Glomerular endothelial cell (primary cell): Measurements from ENCODE around the gene PDZD2. TPM values are rescaled to one million over a fixed set of nuclear protein-coding genes. Genes with fewer than 3 reads are reported as not detected.
"Not testable (repeated sequence)": the region's sequence is repeated elsewhere in the genome, so short reads cannot be mapped to it uniquely, and the experiment has no call there.

Source experiments
- DNase-seq: peaks from one replicate; pipeline ENCODE4 v3.0.0-alpha.2; 2011; ENCODE audit warnings: low read depth, low spot score; ENCODE audit errors: extremely low read depth
- total RNA-seq: library from RNA; depleted of rRNA; stranded (reverse); fragments of >200 nt; gene quantifications from 2 replicates; pipeline ENCODE4 v1.2.3, GENCODE V29; 2015

The PDZD2 gene
- total RNA-seq, 1 donor from 2014 or later: 20.3 TPM

DNA sequence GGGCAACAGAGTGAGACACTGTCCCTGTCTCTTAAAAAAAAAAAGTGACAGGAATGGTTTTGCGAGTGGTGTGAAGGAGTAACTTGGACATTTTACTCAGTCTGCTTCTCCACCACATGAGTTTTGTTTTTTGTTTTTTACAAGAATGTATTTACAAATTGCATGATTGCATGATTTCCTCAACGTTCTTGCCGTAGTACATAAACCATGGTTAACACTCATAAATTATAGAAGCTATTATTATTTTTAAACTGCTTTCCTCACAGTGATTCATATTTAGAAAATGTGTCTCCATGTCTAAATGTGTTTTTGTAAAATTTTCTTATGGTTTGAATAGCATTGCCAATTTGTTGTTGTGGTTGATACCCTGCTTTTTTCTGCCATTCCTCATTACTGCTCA lies 315.2 kb downstream of the PDZD2 start:
- no peak for DNase-seq

DNA sequence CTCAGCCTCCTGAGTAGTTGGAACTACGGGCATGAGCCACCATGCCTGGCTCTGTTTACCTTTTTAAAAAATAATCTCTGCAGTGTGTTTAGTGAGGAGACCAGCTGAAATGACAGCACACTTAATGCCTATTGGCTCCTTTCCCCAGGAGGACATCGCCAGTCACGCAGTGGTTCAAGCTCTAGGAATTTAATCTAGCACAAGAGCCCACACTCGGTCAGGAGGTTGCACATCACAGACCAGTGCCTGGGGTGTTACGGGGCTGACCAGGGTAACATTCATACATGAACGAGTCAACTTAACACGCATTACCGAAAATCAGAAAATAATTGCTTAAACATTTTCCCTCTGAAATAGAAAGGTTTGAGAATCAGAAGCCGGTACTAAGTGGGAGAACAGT lies 318.2 kb downstream of the PDZD2 start:
- DNase-seq: no peak

DNA sequence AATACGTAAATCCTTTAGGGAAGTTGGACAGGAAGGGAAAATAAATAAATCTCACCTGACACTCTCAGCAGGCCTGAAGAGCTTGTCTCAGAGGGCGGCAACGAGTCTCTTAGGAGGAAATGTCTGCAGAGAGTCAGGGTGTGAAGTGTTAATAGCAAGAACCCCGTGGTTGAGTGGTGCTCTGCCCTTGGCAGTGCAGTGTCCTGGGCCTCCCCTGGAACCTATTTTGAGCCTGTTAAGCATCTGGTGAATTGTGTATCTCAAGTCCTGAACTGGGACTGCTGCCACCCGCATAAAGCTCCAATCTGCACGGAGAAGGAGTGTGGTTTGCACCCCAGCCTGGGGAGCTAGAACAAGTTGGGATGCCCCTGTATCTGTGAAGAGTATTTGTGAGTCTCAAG lies 323.4 kb downstream of the PDZD2 start:
- no peak for DNase-seq

DNA sequence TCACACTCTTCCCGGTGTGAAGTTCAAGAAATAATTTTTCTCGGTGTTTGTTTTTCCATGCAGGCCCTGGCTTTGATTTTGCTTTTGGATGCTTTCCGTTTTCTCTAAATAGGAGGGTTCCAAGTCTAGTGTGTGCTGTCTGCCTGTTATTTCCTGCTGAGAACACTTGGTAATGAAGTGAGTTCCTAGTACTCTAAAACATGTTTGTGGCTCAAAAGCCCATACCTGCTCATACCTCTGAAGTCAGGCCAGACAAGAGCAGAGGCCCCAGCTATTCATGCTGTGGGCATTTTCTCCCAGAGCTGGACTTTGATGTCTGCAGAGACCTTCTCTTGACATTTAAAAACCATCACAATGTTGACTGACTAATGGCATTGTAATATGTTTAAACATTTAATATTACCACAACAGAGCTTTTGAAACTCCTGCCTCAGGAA lies 324.0 kb downstream of the PDZD2 start:
- DNase-seq: no peak

DNA sequence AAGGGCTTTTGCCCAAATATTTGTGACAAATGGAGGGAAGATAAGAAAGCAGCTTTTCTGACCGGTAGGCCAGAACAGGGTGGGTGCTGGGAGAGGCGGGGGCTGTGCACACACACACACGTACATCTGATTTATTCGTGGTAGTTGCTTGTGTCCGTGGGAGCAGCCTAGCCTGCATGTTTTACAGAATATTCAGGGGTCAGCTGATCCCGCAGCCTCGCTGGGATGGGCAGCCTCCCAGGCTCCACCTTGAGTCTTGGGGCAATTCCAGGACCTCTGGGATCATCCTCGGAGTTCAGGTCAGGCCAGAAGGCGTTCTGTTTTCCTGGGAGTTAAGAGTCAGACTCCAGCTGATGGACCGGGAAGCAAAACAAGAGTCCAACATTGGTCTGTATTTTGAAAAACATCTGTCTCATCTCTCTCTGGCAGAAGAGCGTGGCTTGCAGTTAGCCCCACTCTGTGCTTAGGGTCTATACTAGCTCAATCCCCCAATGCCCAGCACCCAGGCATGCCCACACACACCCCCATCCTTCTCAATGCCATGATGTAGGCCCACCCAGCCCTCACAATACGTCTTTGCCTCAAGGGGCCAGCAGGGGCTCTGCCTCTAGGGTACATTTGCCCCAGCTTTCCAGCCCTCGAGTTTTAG lies 324.6 kb downstream of the PDZD2 start:
- DNase-seq: no peak

DNA sequence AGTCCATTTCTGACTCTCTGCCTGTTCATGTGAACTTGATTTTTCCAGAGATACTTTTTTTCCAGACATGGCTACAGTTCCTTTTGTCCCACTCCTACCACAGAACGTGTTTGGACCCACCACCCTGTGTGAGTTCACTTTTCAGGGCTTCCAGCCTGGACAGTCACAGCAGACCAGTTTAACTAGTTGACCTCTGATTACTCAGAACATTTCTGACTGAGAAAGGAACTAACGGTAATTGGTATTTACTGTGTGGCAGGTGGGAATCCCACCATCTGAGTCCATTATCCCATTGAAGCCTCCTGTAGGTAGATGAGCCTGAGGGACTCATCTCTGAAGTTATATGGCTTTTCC lies 325.1 kb downstream of the PDZD2 start:
- no peak for DNase-seq

DNA sequence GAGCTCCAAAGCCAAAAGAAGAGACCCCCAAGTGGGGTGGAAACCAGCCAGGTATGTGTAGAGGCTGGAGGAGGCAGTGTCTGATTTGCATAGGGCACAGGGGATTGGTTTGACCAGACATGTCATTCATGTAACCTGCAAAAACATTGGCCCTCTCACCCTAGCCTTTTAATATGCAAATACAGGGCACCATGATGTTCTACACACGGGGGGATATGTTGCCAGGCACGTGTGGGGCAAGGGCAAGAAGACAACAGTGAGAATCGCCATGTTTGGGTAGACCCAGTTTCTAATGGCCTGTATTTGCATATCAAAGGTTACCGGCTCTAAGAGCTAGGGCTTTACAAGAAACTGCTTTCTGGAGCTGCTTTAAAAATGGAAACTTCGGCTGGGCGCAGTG lies 326.3 kb downstream of the PDZD2 start:
- no peak for DNase-seq

DNA sequence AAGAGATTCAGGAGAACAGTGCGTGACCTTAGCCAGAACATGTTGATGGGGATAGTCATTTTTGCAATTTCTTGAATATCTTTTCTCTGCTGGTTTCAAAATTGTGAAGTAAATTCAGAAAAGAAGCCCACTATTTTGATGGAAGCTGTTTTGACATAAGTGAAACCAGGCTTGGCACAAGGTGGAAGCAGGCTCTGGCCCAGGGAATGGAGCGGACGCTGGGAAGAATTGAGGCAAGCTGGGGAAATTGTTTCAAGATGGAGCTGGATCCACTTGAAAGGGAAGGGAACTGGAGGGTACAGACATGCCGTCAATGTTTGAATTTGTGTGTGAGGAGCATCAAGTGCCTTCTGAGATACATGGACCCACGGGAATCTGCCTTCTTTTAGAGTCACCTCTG lies 328.0 kb downstream of the PDZD2 start:
- DNase-seq: no peak

DNA sequence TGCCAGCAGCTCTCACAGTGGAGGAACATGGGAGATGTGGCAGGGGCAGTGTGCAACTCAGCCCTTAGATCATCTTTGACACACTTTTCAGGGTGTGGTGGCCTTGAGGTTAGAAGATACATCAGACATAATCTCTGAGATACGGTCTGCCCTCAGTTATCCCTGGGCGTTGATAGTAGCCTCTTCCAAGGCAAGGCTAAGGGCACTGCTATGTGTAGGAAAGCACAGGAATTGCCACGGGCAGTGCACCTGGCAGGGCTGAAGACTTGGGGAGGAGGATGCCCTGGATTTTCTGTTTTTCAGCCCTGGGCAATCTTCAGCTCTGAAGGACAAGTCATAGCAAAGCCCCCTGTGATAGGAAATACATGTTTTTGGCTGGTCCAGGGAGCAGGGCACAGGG lies 328.5 kb downstream of the PDZD2 start:
- DNase-seq: no peak

DNA sequence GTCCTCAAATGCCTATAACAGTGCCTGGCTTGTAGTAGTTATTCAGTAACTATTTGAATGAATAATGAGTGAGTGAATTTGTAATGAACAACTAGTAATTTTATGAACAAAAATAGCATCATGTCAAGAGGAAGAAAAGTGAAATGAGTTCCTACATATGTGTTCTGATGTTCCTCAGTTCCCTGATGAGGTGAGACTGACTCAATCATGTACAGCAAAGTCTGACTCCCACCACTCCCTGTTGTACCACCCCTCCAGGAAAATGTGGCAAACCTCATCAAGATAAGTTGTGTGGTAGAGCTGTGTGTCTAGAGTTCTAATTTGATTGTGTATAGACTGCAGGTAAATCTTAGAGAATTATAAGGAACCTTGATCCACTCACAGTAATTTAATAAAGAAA lies 333.6 kb downstream of the PDZD2 start:
- DNase-seq: no peak

DNA sequence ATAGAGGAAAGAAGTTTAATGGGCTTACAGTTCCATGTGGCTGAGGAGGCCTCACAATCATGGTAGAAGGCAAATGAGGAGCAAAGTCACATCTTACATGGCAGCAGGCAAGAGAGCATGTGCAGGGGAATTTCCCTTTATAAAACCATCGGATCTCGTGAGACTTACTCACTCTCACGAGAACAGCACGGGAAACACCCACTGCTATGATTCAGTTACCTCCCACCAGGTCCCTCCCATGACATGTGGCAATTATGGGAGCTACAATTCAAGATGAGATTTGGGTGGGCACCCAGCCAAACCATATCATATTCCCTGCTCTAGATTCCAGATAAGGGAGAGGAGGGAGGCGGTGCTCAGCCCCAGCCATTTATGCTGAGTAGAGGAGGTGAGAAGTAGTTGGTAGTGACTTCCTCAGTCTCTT lies 336.3 kb downstream of the PDZD2 start:
- not testable (repeated sequence) for DNase-seq

DNA sequence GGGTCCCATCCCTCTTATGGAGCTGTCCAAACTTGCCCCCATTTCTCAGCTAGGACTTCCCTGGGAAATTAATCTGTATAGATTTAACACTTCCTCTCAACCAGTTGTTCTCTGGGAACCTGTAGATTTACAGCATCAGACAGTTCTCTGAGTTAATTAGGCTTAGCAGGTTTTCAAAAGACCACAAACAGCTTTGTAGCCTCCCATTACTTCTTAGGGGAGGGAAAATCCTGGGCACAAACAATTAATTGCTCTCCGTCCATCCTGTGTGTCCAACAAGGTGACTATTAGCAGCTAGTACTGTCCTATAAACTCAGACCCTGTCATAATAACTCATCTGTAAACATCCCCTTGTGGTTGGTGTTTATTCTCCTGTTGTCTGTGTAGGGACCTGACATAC lies 337.2 kb downstream of the PDZD2 start:
- DNase-seq: no peak

DNA sequence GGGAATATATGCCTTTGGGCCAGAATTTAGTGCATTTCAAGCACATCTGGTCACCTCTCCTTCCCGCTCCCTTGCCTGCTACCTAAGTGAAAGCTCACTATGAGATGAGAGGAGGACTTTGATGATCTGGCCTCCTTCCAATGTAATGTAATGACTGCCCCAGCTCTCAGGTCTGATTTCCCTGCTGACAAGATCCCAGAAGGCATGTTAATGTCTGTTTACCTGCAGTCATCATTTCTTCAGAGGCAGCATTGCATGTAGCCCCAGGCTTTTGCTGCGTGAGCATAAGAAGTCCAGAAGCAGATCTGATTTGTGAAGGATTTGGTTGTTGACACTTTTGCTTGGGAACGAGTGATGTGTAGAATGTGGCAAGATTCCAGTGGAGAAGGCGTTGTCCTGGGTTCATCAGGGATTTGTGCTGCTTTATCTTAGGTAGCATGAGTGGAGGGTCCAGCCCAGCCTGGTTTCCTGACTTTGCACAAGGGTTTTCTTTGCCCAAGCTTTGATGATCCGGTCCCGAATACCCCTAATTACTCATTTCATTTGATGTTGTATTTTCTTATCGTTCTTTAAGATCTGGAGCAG lies 342.5 kb downstream of the PDZD2 start:
- no peak for DNase-seq

DNA sequence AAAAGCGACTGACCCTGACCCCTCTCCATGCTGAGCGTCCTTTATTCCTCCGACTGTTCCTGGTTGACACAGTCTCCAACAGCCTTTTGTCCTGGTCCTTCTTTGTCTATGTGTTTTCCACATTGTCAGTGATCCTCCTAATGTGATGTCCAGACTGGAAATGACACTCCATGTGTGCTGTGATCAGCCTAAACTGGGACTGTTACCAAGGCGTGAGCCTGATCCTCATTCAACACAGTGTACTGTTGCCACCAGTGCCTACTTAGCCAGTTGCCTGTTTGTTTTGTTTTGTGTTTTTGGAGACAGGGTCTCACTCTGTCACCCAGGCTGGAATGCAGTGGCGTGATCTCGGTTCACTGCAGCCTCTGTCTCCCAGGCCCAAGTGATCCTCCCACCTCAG lies 343.1 kb downstream of the PDZD2 start:
- DNase-seq: no peak

DNA sequence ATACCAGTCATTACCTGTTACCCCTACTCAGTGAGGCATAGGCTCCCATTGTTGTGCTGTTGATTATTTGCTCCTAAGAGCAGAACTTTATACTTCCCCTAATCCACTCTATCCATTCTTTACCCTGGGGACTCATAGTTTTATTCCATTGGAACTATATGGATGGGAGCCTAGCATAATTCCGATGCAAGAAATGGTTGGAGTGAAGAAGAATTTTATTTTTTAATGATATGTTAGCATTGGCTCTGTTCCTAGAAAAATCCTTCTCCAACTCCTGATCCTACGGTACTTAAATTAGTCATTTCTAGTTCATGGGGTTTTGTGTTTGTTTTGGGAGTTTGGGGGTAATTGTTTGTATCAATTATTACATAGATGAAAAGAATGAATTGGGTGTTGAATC lies 343.7 kb downstream of the PDZD2 start:
- DNase-seq: no peak

DNA sequence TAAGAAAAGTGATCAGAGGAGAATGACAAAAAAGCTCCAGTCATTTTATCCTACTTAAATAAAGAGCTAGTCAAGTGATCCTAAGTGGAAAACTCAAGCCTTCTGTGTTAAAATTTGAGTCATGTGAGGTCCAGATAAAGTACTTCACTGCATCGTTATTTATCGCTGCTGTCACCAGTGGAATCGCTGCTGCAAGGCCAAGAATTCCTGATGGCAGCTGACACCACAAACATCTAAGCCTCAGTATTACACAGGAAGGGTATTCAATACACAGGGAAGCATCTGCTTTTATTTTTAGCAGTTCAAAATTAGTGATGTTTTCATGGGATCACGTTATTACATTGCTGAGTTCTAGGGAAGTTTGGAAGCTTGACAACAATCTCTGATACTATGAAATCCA lies 344.9 kb downstream of the PDZD2 start:
- DNase-seq: no peak

DNA sequence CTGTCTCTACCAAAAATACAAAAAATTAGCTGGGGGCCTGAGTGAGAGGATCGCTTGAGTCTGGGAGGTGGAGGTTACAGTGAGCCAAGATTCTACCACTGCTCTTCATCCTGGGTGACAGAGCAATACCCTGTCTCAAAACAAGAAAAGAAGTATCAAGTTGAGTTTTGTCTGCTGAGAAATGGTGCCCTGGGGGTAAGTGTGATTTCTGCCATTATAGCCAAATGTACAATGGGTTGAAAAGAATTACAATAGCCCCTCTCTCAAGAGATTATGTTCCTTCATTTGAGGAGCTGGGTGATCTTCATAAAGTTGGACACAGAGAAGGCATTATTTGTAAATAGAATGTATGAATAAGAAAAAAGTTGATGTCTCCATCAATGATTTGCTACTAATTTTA lies 345.8 kb downstream of the PDZD2 start:
- DNase-seq: no peak

DNA sequence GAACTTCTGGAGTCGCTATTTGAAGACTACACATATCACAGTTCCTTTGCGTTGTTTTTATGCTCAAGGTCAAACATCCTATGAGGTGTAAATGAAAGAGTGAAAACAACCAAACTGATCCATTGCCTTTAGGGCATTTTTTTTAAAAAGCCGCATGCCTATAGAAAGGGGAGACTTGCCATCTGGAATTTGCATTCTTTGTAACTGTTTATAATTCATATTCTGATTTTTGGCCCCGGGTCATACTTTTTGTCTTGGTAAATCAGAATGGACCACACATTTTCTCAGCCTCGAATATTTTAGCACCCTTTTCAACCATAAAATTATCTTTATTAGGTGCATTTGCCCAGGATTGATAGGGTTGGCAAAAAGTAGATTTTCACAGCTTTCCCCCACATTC lies 347.2 kb downstream of the PDZD2 start:
- no peak for DNase-seq

DNA sequence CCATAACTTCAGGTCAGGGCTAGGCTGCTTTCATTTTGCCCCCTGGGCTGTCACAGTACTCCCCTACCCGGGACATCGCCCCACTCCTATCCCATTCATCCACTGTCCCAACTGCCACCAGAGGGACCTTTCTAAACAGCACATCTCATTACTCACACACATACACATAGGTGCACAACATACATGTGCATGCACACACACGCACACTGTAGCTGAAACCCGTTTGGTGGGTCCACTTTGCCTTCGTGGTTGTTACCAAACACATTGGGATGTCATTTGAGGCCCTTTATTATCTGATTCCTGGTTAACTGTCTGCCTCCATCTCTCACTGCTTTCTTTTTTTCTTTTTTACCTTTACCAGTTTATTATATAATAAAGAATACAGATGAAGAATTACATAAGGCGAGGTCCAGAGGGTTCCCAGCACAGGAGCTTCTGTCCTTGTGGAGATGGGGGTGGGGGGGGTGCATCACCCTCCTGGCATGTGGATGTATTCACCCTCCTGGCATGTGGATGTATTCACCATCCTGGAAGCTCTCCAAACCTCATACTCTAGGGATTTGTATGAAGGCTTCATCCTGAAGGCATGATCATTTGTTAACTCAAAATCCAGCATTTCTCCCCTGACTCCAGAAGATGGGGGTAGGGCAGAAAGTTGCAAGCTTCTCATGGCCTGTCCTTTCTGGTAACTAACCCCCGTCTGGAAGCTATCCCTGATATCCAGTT lies 349.2 kb downstream of the PDZD2 start:
- DNase-seq: no peak

DNA sequence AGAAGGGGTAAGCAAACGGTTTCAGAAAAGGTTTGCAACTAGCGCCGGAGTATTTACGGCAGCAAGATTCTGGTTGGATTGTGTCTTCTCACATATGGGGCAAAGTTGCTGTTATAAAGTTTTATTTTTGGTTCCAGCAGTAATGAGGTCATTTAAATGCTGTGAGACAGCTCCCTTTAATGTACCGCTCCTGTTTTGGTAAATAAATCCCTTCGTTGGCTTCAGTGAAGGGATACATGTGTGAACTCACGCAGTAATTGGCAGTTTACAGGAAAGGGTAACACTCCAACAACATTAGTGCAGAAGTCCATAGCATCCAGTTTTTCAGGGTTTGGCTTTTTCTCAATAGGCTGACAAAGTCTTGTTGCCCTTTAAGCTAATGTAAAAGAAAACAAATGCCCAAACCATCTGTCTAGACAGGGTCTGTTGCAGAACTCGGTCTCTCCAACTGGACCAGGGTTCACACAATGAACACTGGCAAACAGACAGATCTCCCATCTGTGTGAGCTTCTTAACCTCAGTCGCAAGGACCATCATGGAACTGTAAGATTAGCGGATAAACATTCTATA lies 351.2 kb downstream of the PDZD2 start:
- DNase-seq: no peak

DNA sequence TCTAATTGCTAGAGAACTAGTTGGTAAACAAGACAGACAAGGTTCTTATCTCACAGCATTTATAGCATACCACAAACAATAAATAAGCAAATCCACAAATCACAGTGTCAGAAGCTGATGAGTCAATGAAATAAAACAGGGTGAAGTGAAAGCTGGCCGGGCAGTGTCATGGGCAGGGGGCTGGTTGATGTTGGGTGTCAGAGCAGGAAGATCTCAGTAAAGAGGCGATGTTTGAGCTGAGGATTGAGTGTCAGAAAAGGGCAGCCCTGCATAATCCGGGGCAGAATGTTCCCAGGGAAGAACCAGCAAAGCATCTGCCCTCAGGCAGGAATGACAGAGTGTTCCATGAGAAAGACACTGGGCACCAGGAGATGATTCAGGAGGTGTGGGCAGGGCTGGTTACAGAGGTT lies 351.8 kb downstream of the PDZD2 start:
- DNase-seq: no peak

DNA sequence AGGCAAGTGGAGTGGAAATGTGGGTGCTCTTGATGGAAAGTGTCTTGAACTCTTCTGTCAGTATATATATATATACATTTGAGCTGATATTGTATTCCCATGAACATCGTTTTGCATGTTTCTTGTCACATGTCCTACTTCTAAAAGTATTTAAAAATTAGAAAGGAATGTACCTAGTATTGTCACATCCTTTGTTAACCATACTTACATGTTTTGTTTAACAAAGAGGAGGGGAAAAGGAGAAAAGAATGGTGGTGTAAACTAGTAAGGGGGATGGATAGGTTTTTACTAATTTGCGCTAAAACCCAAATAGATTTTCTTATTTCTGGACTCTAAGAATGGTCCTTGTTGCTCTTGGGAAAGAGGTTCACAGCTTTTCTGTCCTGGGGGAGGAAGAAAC lies 353.4 kb downstream of the PDZD2 start:
- DNase-seq: no peak
